Measurements from ENCODE around the gene IGDCC3.

The IGDCC3 gene

GRCh38 chr15:65406424-65407000 lies 28.7 kb upstream of the IGDCC3 start:
- TF ChIP-seq CTCF (IDR thresholded peaks at IDR 0.05; ENCODE audit: insufficient read depth, low read length) (no peak), GABPA (IDR thresholded peaks at IDR 0.05; ENCODE audit: low read depth) (no peak), SPI1 (IDR thresholded peaks at IDR 0.05; ENCODE audit: borderline replicate concordance, low read depth) (no peak), POLR2AphosphoS5 (IDR thresholded peaks at IDR 0.05; ENCODE audit: low read depth) (no peak), REST (IDR thresholded peaks at IDR 0.05; ENCODE audit: insufficient replicate concordance, low read depth) (no peak)

GRCh38 chr15:65405791-65406423 lies 28.1 kb upstream of the IGDCC3 start:
- H3K27ac ChIP-seq (replicated peaks) = no peak overlapping the region
- DNase-seq (ENCODE audit: low read depth in 1 of 2, low spot score in 1 of 2) = no peak
- H3K4me3 ChIP-seq (replicated peaks; ENCODE audit: insufficient read depth, low read length) = no peak overlapping the region

More at GRCh38 chr15:65406424-65407000, 28.7 kb upstream of the IGDCC3 start:
- Histone ChIP-seq H3K27ac (replicated peaks) (no peak overlapping the region), H3K4me3 (replicated peaks; ENCODE audit: insufficient read depth, low read length) (no peak overlapping the region), H3K27me3 (ENCODE audit: insufficient read depth, poor library complexity, severe bottlenecking) (no peaks in the 10 kb centered on the region)
- no peak for DNase-seq (ENCODE audit: low read depth in 1 of 2, low spot score in 1 of 2)

More at GRCh38 chr15:65405791-65406423, 28.1 kb upstream of the IGDCC3 start:
- no peak for TF ChIP-seq POLR2AphosphoS5 (IDR thresholded peaks at IDR 0.05; ENCODE audit: low read depth)
- TF ChIP-seq GABPA (IDR thresholded peaks at IDR 0.05; ENCODE audit: low read depth) = no peak
- no peak for TF ChIP-seq SPI1 (IDR thresholded peaks at IDR 0.05; ENCODE audit: borderline replicate concordance, low read depth)
- TF ChIP-seq REST (IDR thresholded peaks at IDR 0.05; ENCODE audit: insufficient replicate concordance, low read depth) = no peak
- TF ChIP-seq CTCF (IDR thresholded peaks at IDR 0.05; ENCODE audit: insufficient read depth, low read length) = no peak
- no peaks in the 10 kb centered on the region for H3K27me3 ChIP-seq (ENCODE audit: insufficient read depth, poor library complexity, severe bottlenecking)
